LNCaP clone FGC (cell line): ENCODE measurements around the gene CAPN8.

Experiments
- DNase-seq: peaks from one replicate; pipeline ENCODE4 v3.0.0-alpha.2; 2011; ENCODE audit warnings: low read depth
- H3K4me3 ChIP-seq: 2 replicates; pipeline ENCODE4 v1.5.1; 2011; ENCODE audit warnings: mild to moderate bottlenecking, low read depth, low read length, control low read depth
- CTCF ChIP-seq: IDR thresholded peaks from 2 replicates; pipeline ENCODE4 v1.5.1; 2012; ENCODE audit warnings: mild to moderate bottlenecking; ENCODE audit not compliant: control insufficient read depth, insufficient read depth; ENCODE audit errors: extremely low read depth

Gene CAPN8

DNA sequence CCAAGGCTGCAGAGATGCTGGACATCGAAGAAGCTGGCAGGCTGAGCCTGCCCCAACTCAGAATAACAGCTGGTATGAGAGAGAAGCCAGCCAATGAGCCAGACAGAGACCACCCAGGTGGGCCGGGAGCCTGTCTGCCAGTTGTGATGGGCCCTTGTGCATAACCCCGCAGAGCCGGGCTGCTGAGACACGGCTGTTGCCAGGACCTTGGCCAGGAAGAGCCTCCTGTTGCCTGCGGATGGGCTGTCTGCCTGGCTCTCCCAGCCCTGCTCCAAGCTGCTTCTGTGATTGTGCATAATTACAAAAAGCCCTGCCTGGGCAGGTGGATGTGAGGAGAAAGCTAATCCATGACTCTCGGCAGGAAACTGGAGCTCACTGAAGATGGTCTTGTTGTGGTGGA, 126.5 kb downstream of the CAPN8 start:
- no peak for DNase-seq
- H3K4me3 ChIP-seq, result no peak overlapping the region
- TF ChIP-seq CTCF, result no peak

DNA sequence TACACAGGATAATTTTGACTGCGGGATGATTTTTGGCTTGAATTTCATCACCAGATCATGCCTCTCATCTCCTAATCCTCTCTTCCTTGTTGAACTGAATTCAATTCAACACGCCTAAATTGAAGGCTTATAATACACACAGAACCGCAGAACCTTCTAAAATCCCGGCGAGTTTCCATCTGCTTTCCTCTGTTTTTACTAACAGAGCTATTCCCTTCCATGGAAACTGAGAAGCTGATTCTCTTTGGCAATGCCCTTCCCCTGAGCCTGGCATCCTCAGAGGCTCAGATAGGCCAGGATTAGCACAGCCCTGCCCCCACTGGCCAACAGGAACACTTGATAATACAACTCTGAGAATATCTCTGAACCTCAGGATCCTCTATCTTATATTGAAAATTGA, 130.2 kb downstream of the CAPN8 start:
- TF ChIP-seq CTCF, result no peak
- no peak for DNase-seq
- H3K4me3 ChIP-seq, result no peak overlapping the region

- no peak for DNase-seq
- no peak for TF ChIP-seq CTCF
- H3K4me3 ChIP-seq, result no peak overlapping the region
Observed at GRCh38 chr1:223534677-223535076, 130.8 kb downstream of the CAPN8 start.

DNA sequence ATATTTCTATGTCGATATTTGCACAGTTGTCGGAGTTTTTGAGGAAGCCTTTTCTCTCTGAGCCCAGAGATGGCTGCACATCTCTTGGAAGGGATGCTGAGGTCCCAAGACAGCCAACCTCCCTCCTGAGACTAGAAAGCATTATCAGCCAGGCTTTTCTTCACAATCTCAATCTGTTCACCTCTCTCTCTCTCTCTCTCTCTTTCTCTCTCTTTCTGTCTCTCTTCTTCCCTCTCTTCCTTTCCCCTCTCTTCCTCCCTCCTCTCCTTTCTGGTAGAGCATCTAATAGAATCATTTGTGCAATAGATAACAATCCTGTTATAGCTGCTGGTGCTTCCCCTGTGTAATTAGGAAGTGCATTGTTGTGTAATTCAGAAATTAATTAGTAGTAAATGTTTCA, 131.8 kb downstream of the CAPN8 start:
- no peak for TF ChIP-seq CTCF
- no peak for DNase-seq
- H3K4me3 ChIP-seq, result no peak overlapping the region

GRCh38 chr1:223531742-223532341, 133.7 kb downstream of the CAPN8 start:
- no peak for DNase-seq
- TF ChIP-seq CTCF, result peak; percentile 64

GRCh38 chr1:223525957-223526356, 139.5 kb downstream of the CAPN8 start:
- H3K4me3 ChIP-seq, result no peak overlapping the region
- TF ChIP-seq CTCF, result no peak
- no peak for DNase-seq

More at GRCh38 chr1:223531742-223532341, 133.7 kb downstream of the CAPN8 start:
- no peak overlapping the region for H3K4me3 ChIP-seq

GRCh38 chr1:223525546-223525945, 140.0 kb downstream of the CAPN8 start:
- no peak for DNase-seq
- no peak for TF ChIP-seq CTCF
- H3K4me3 ChIP-seq, result no peak overlapping the region
